Stromal cell of bone marrow (primary cell): ENCODE results near the gene B3GNT4.
"Not testable (repeated sequence)": the region's sequence is repeated elsewhere in the genome, so short reads cannot be mapped to it uniquely, and the experiment has no call there.

Experiments used
- DNase-seq: peaks from one replicate; pipeline ENCODE4 v3.0.0-alpha.2; 2012; ENCODE audit warnings: low read depth

Gene B3GNT4

DNA sequence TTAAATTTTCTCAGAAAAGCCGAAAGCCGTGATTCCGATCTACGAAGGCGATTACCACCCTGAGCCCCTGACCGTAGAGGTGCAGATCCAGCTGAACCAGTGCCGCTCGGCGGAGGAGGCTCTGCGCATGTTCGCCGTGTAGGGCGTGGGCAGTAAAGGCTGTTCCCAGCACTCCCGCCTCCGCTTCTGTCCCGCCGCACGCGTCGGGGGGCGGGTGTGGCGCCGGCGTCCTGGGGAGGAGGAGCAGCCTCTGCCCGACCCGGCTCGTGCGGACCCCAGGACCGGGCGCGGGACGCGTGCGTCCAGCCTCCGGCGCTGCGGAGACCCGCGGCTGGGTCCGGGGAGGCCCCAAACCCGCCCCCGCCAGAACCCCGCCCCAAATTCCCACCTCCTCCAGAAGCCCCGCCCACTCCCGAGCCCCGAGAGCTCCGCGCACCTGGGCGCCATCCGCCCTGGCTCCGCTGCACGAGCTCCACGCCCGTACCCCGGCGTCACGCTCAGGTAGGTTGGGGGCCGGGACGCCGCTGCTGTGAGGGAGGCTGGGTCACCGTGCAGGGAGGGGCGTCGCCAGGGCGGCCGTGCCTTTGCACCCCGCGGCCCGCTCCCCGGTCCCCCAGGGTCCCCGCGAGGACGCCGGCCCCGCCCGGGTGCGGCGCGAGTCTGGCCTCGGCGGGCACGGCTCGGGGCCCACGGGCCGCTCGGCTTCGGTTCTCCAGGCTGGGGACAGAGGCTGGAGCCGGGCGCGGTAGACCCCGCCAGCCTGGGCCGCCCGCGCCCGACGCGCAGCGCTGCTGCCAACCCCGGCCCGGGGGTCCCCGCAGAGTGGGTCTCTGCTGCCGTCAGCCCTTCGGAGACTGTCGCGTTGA is at the start of gene B3GNT4:
B3GNT4 (plus strand) TSS at position 409 of the 866 bp plus-strand sequence. CDS start 910 bp downstream, outside the sequence.
- no peak for DNase-seq

DNA sequence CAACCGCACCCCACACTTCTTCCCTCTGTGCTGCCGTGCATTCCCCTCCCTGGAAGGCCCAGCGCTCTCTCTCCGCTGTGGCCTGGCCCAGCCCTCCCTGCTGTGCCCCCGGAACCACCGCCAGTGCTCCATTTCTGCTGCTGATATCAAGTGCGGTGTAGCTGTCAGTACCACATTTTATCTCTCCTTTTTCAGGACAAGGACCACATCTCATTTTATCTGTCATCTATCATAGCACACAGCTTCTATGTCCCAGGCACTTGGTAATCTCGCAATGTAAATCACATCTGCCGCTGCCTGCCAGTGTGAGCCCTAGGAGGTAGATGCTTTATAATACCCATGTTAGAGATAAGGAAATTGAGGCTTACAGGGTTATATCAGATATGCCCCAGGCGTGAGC is 47.8 kb upstream of the B3GNT4 start:
- DNase-seq: no peak

DNA sequence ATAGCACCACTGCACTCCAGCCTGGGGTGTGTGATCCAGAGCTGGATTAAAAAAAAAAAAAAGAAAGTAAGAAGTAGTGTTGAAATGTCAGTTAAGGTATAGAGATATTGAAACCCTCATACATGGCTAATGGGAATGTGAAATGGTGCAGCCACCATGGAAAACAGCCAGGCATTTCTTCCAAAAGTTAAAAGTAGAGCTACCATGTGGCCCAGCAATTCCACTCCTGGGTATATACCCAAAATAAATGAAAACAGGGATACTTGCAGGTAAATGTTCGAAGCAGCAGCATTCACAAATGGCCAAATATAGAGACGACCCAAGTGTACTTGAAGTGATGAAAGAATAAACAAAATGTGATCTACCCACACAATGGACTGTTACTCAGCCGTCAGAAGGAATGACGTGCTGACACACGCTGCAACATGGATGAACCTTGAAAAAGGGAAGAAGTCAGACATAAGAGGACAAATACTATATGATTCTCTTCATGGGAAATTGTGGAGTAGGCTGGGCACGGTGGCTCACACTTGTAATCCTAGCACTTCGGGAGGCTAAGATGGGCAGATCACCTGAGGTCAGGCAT is 44.7 kb upstream of the B3GNT4 start:
- no peak for DNase-seq

DNA sequence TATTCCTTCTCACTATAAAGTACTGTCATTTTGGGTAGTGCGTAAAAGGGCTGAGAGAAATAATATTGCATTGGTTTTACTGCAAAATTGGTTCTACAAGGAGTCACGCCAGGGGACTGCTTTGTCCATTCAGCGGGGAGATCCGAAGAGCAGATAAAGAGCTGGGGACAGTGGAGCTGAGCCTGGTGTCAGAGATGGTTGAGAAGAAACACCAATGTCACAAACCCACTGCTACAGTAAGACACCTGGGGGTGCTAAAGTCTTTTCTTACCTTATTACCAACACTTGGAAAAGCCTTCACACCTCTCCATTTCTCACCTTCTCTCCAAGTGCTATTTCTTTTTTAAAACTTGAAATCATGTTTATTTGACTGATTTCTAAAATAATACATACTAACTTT is 43.6 kb upstream of the B3GNT4 start:
- no peak for DNase-seq

DNA sequence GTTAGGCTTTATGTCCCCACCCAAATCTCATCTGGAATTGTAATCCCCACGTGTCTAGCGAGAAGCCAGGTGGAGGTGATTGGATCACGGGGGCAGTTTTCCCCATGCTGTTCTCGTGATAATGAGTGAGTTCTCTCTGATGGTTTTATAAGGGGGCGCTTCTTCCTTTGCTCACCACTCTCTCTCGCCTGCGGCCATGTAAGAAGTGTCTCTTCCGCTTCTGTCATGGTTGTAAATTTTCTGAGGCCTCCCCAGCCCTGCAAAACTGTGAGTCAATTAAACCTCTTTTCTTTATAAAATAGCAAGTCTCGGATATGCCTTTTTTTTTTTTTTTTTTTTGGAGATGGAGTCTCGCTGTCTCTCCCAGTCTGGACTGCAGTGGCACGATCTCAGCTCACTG is 42.7 kb upstream of the B3GNT4 start:
- DNase-seq: no peak

DNA sequence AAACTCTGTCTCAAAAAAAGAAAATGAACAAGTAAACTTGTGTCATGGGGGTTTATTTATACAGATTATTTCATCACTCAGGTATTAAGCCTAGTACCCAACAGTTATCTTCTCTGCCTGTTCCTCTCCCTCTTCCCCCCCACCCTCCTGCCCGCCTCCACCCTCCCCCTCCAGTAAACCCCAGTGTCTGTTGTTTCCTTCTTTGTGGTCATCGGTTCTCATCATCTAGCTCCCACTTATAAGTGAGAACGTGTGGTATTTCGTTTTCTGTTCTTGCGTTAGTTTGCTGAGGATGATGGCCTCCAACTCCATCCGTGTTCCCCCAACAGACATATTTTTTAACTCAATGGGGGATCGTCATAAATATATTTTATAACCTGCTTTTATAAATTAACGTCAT is 41.8 kb upstream of the B3GNT4 start:
- no peak for DNase-seq

DNA sequence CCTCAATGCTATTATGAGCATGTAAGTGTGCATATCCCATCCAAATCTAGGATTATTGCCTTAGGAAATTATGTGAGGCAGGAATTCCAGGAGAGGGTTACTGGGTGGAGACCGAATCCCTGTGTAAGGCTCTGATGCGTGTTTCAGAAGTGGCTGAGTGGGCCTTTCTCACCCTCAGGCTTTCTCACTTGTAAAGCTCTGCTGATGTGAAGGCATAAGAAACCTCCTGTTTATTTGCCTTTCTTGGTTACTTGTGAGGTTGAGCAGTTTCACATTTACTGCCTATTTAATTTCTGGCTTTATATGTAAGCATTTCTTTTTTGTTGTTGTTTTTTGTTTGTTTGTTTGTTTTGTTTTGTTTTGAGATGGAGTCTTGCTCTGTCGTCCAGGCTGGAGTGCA is 40.5 kb upstream of the B3GNT4 start:
- DNase-seq: no peak

DNA sequence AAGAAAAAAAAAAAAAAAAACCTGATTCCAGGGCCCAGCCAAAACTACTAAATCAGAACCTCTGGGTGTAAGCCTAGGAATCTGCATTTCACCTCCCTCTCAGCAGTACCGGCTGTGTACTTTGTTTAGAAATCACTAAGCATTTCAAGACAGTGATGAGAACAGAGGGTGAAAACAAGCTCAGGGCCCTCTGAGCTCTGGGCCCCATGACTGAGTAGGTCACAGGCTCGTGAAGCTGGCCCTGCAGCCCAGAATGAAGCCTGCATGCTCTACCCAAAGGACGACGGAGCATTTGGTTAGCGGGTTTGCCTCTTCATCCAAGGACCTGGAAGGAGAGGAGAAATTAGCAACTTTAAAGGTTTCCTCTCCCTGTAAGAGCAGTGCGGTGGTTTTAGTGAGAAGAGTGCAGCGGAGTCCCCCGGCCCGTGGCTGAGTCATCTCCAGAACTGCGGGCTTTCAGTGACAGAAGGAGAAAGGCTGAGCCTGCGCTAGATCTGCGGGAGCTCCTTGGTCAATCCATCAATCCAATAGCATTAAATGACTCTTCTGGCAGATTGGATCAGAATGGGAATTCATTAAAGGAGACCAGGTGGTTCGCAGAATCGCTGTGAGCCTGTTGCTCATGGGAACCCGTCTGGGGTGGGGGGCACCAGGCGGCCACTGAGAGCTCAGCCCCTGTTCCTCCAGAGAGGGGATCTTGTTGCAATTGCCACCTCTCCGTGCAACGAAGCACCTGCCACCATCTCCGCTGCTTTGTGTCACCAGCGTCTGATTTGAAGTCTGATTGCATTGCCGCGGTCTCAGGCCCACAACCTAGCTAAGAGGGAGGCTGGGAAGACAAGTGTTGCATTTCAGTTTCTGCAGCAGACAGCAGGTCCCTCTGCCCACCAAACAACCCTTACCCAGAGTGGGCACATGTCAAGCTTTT is 36.8 kb upstream of the B3GNT4 start:
- no peak for DNase-seq

DNA sequence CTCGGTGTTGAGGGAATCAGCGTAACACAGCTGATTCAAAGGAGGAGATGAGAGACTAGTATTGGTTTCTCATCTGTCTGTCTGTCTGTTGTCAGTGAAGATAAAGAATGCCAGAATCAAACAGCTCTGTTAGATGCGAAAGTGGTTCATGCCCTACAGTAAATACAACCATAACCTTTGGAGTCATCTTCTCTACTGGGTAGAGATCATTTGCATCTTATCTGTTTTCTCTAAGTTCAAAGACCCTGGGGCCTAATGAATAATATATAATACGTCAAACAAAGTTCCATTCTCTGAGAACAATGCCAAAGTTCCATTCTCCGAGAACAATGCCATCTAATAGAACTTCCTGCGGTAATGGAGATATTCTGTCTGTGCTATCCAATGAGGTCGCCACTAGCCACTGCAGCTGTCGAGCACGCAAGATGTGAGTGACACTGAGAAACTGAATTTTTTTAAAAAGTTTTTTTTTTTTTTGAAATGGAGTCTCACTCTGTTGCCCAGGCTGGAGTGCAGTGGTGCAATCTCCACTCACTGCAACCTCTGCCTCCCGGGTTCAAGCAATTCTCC is 36.1 kb upstream of the B3GNT4 start:
- no peak for DNase-seq

DNA sequence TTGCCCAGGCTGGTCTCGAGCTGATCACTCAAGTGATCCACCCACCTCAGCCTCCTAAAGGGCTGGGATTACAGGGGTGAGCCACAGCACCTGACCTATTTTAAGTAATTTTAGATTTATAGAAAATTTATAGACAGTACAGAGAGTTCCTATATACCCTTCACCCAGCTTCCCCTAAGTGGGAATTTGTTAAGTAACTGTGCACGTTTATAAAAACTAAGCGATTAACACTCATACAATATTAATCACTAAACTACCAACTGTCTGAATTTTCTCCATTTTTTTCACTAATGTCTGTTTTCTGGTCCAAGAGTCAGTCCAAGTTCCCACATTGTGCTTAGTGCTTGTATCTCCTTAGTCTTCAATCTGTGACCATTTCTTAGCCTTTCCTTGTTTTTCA is 35.0 kb upstream of the B3GNT4 start:
- no peak for DNase-seq

DNA sequence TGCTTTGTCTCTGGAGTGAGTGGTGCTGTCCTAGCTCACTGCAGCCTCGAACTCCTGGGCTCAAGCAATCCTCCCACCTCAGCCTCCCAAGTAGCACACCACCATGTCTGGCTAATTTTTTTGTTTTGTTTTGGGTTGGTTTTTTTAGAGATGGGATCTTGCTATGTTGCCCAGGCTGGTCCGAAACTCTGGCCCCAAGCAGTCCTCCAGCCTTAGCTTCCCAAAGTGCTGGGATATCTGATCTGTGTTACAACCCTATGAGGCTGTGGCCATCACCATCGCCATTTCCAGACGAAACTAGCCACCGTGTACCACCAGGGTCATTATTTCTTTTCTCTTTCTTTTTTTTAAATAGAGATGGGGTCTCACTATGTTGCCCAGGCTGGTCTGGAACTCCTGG is 32.1 kb upstream of the B3GNT4 start:
- no peak for DNase-seq

DNA sequence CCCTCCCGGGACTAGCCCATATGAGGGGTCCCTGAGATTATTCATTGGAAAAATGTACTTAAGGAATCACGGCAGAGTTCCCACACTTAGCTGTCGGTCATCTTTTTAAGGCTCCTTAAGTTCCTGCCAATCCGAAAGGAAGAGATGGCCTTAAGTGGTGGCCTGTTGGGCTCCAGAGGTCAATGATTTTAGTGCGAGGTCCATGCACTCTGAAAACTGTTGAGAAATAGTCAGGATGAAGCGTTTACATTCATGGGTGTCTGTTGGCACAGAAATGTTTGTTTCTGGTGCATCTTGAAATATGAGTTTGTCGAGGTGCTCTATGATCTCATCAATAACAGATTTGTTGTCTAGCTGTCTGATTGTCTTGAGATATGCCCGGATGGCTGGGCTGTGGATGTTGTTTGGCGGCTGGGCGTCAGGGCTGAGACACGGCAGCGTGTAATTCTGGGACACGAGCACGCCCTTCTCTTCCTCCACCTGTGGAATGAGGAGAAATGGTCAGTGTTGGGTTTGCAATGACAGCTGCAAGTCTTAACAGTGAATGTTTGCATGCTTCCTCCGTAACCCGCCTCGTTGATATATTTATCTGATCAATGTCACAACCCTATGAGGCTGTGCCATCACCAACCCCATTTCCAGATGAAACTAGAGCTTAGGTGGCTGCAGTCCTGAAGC is 31.1 kb upstream of the B3GNT4 start:
- DNase-seq: no peak

DNA sequence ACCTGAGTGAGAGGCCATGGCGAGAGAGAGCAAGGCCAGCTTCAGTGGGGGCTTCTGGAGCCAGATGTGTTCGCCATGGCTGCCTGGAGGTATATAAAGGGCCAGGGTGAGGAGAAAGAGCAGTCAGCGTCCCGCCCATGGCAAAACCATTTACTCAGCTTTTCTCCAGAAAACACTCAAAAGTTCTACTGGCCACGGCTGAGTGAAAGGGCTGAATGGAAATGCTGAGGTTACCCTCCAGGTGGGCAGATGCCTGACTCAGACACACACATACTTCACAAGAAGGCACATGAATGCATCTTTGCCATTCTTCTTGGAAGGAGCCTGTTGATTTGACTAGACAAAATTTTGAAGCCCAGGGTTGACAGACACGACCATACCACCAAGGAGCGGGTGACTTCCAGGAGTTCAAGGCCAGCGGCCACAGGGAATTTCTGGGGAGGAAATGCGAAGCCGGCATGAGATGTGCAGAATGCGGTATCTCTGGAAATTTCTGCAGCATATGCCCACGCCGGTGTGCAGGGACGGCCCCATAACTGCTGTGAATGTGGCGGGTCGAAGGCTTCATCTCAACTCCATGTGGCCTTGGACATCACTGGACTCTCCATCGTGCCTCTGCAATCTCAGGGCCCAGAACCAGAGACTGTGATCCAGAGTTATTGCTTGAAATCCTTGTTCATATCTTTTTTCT is 29.2 kb upstream of the B3GNT4 start, which contains the start of gene IL31:
IL31 (minus strand) TSS at position 67 of the 691 bp plus-strand sequence; CDS start at position 18, 49 bp downstream.
- no peak for DNase-seq

DNA sequence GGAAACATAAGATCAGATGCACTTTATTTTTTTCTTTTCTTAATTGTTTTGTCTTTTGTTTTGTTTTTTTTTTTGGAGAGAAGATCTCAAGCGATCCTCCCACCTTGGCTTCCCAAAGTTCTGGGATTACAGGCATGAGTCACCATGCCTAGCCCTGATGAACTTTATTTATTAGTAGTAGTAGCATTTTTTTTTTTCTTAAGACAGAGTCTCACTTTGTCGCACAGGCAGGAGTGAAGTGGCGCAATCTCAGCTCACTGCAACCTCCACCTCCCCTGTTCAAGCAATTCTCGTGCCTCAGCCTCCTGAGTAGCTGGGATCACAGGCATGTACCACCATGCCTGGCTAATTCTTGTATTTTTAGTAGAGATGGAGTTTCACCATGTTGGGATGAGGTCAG is 27.0 kb upstream of the B3GNT4 start:
- DNase-seq: not testable (repeated sequence)

DNA sequence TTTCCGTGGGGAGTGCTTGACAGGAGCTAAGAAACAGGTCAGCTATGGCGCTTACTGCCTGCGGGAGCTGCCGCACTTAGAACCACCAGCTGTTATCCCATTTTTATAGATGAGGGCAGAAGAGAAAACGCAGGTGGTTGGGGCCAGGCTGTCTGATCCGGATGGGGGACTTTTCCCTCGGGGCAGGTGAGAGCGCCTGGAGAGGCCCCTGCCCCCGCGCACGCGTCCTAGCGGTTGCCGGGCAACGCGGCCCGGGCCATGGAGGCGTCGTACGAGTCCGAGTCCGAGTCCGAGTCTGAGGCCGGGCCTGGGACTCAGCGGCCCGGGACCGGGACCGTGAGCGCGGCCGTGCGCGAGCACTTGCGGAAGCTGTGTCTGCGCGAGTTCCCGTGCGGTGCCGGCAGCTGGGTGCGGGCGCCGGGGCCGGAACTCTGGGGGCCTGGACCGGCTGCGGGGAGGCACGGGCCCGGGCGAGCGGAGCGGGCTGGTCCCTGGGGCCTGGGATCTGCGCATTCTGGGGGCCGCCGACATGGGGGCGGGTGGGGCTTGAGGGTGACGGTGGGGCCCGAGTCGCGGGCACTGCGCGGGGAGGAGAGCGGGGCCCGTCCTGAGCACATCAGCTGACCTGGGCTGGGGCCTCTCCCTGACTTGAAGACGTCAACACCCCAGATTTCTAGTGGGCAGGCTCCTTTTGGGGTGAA is 20.5 kb upstream of the B3GNT4 start, which contains the start of gene LRRC43:
LRRC43 (plus strand) TSS at position 237 of the 701 bp plus-strand sequence; CDS start at position 259, 22 bp downstream.
- no peak for DNase-seq

DNA sequence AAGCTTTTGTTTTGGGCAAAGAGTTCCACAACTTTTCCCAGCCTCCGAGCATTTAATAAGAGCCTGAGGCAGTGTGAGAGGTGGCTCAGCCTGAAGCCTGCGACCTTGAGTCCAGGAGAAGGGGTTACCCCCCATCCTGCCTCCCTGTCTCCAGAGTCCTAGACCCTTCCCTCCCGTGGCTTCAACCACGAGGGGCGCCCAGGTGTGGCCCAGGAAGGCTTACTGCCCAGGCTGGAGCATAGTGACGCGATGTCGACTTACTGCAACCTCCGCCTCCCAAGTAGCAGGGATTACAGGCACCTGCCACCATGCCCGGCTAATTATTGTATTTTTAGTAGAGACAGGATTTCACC is 19.9 kb upstream of the B3GNT4 start:
- no peak for DNase-seq

DNA sequence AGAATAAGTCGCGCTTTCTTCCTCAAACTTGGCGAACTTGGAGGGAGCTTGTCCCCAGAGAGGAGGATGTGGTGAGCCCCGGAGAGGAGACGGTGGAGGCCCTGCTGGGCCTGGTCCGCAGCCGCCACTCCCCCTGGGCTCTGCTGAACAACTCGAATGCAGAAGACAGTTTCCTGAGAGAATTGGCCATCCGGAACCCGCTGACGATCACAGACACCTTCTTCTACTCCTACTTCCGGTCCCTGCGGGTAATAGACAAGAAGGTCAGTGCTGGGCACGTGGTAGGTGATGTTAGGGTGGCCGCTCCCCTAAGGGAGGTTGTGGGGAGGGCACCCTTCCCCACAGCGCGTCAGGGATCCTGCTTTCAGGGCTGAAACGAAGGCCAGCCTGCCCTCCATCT is 19.0 kb upstream of the B3GNT4 start:
- no peak for DNase-seq

DNA sequence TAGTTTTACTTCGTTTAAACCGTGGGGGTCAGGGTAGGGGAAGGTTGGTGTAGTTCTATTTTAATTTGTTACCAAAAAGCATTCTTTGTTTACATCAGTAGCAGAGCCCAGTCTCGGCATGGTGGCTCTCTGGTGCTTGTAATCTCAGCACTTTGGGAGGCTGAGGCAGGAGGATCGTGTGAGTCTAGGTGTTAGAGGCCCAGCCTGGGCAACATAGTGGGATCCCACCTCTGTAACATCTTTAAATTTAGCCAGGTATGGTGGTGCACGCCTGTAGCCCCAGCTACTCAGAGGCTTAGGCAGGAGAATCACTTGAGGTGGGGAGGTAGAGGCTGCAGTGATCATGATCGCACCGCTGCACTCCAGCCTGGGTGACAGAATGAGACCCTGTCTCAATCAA is 18.4 kb upstream of the B3GNT4 start:
- DNase-seq: no peak

DNA sequence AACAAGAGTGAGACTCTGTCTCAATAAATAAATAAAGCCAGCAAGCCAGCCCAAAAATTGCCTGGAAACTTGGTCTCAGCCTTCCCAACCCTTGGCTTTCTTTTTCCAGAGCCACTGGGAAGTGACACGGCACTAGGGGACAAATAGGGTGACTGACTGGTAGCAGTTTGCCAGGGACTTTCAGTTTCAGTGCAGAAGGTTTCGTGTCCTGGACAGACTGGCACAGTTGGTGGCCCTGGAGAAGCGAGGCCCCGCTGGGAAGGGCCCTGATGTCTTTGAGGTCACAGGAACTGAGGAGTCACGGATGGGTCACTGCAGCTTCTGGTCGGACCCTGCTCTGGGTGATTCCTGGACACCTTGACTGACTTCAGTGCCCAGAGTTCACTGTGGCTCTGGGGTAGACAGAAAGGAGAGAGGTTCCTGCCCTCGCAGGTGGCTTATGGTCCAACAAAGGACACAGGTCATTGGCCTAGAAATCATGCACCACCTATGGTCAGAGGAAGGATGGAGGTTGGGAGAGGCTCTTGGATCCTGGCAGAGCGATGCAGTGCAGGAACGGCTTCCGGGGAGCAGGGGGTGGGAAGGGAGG is 17.9 kb upstream of the B3GNT4 start:
- DNase-seq: no peak

DNA sequence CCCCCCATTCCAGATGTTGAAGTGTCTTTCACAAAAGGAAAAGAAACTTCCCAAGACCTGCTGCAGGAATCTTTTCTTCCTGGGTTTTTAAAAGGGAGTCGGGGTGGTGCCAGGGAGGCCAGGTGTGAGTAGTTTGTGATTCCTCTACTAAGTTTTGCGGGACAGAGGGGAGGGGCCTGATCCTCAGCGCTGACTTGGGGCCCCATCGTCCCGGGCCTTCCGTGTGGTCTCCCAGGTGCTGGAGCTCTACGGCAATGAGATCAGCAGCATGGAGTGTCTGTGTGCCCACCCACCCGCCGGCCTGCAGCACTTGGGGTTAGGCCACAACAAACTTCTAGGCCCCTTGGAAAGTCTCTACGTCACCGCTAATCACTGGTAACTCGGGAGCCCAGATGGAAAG is 16.0 kb upstream of the B3GNT4 start:
- DNase-seq: no peak
